ENCODE data around the gene GNL3L. TPM values are rescaled to one million over a fixed set of nuclear protein-coding genes. Genes with fewer than 3 reads are reported as not detected.

The GNL3L gene
- total RNA-seq, 1 experiment from 2014 or later = 63.6 TPM

DNA sequence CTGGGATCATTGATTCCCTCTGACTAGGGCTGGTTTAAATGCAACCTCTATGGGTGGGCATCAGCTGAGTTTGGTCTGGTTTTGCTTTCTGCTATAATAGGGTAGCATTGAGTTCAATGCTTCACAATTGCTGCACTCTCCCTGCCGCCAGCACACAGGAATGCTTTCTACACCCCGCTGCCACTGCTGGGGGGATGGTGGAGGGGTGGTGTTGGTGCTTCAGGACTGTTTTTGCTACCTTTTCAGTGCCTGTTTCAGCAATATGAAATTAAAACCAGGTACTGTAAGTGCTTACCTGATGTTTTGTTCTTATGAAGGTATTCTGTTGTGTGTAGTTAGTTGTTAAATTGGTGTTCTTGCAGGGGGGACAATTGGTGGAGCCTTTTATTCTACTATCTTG lies 67.7 kb downstream of the GNL3L start (continued):
- TF ChIP-seq E2F1 (CRISPR knock-in tag; IDR thresholded peaks at IDR 0.05) (no peak), STAT6 (CRISPR knock-in tag; conservative IDR thresholded peaks at IDR 0.05; ENCODE audit: low read depth) (no peak), CREB1 (CRISPR knock-in tag; IDR thresholded peaks at IDR 0.05) (no peak)

GRCh38 chrX:54602563-54602962 lies 72.5 kb downstream of the GNL3L start:
- POLR2A ChIA-PET = no interaction called here
- Mint-ChIP-seq H3K27me3 (ENCODE audit: low read depth) (no peaks in the 10 kb centered on the region), H3K9me3 (peaks cover 1% of the 10 kb centered on the region; the same call in 1 of the 2 replicates), H3K4me3 (no peak overlapping the region), H3K36me3 (no peaks in the 10 kb centered on the region), H3K4me1 (peaks cover 9% of the 10 kb centered on the region), H3K27ac (no peak overlapping the region; the same call in 1 of the 2 replicates)
- CTCF ChIA-PET = no interaction called here
- DNase-seq (ENCODE audit: low spot score) (no peak), ATAC-seq (peak; percentile 87)
- TF ChIP-seq MYBL2 (CRISPR knock-in tag; IDR thresholded peaks at IDR 0.05) (no peak), ATF3 (CRISPR knock-in tag; conservative IDR thresholded peaks at IDR 0.05) (no peak), ZNF219 (CRISPR knock-in tag; IDR thresholded peaks at IDR 0.05; ENCODE audit: borderline replicate concordance) (no peak), ETV6 (CRISPR knock-in tag; IDR thresholded peaks at IDR 0.05) (no peak), OVOL2 (CRISPR knock-in tag; IDR thresholded peaks at IDR 0.05; ENCODE audit: borderline replicate concordance) (no peak), MXD4 (CRISPR knock-in tag; IDR thresholded peaks at IDR 0.05; ENCODE audit: borderline replicate concordance) (no peak), FOXK1 (CRISPR knock-in tag; IDR thresholded peaks at IDR 0.05) (no peak), ZSCAN18 (CRISPR knock-in tag; IDR thresholded peaks at IDR 0.05) (no peak), ATF2 (CRISPR knock-in tag; IDR thresholded peaks at IDR 0.05; ENCODE audit: borderline replicate concordance, low read depth) (no peak), CREM (CRISPR knock-in tag; IDR thresholded peaks at IDR 0.05) (no peak), ZBTB21 (CRISPR knock-in tag; IDR thresholded peaks at IDR 0.05; ENCODE audit: borderline replicate concordance) (no peak)

Other genes starting within 250 kb of the GNL3L start
- gene WNK3, start 172.2 kb upstream of the GNL3L start, total RNA-seq (2021) = 24.3 to 27.5 TPM (median 27.5 TPM) in 3 replicates
- gene TSR2, start 89.8 kb upstream of the GNL3L start, total RNA-seq (2021) = 43.4 to 47.4 TPM (median 45.5 TPM) in 3 replicates
- 32.8 to 36.3 TPM (median 33.7 TPM) in 3 replicates for gene FGD1, start 34.0 kb upstream of the GNL3L start, total RNA-seq (2021)